HG03139 (cell line): Measurements from ENCODE around the gene RNF187.
"Not testable (repeated sequence)": the region's sequence is repeated elsewhere in the genome, so short reads cannot be mapped to it uniquely, and the experiment has no call there.

Experiments
- ATAC-seq: cut with Tn5 transposase; IDR thresholded peaks from one replicate; pipeline ENCODE4 v1.9.1; 2021; ENCODE audit not compliant: unreplicated experiment

Gene RNF187

DNA sequence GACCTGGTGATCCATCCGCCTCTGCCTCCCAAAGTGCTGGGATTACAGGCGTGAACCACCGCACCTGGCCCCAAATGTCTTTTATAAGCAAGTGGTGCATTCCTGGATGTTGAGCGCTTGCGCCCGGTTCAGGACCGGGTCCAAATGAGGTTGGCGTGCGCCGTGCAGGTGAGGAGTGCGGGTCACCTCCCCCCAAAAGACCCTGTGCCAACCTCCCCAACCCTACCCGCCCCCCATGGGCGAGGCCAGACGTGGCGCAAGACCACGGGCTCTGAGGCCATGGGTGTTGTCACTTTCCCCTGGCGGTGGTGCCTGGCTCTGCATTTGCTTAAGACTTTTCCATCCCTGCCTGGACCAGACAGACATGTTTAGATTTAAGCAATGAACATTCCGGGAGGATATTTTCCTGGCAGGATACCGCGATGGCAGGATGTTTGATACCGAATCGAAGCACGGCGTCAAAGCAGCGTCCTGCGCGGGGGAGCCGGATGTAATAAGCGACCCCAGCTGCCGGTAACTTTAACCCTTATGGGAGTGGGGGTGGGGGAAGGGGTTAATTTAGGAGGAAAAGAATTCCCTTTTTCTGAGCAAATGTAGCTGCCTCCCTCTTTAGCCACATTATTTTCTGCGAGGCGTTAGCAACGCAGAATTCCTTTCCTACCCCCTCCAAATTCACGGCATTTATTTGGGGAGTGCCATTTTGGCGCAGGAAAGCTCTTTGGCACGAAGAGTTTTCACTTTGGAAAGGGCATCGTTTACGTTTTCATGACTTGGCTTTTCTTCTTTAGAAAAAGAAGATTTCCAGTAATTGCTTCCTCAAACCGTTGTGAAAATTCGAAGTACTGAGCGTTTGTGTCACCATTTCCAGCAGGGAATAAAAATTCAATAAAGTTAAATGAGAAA is 27.8 kb upstream of the RNF187 start:
- ATAC-seq: no peak

DNA sequence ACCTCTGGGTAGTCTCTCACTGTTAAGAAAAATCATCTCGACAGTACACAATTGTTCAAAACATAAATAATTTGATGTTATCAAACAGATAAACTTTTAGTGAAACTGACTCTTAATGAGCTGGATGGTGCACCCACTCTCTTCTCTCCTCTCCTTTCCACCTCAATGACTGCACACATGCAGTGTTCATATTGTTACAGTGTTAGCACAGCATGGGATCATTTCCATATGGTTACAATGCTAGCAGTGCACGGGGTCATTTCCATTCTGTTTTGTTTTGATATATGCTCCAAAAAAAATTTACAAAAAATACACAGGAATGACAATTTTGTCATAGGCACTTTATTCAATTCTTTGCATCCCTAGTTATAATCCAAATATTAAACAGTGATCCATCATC is 26.4 kb upstream of the RNF187 start:
- ATAC-seq: no peak

DNA sequence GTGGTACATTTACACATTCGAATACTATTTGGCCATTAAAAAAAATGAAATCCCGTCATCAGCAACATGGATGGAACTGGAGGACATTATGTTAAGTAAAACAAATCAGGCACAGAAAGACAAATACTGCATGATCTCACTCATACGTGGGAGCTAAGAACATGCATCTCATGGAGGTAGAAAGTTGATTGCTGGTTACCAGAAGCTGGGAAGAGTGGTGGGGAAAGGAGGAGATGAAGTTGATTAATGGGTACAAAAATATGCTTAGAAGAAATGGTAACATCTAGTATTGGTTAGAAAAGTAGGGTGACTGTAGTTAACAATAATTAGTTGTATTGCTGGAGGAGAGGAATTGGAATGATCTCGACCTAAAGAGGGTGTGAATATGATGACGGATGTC is 24.6 kb upstream of the RNF187 start:
- no peak for ATAC-seq

DNA sequence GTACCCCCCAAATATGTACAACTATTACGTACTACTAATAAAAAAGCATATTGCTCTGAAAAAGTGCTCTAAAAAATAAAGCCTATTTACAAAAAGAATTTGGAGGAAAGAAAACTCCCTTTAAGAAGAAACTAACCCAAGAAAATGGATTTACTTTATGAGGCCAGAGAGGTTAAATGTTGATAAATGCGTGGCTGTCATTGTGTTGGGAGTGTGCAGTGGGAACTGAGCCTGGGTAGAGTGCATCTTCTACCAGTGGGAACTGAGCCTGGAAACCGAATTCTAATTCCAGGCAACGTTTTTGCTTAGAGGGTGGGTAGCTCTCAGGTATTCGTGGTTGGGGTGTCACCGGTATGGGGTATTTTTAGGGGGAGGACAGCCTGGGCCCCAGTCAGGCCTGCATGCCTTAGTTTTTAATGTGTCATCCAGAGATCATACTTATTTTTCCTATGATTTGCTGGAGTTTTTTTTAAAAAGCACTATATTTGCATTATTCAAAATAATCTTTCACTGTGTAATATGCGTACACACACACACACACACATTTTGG is 24.1 kb upstream of the RNF187 start:
- ATAC-seq: no peak

DNA sequence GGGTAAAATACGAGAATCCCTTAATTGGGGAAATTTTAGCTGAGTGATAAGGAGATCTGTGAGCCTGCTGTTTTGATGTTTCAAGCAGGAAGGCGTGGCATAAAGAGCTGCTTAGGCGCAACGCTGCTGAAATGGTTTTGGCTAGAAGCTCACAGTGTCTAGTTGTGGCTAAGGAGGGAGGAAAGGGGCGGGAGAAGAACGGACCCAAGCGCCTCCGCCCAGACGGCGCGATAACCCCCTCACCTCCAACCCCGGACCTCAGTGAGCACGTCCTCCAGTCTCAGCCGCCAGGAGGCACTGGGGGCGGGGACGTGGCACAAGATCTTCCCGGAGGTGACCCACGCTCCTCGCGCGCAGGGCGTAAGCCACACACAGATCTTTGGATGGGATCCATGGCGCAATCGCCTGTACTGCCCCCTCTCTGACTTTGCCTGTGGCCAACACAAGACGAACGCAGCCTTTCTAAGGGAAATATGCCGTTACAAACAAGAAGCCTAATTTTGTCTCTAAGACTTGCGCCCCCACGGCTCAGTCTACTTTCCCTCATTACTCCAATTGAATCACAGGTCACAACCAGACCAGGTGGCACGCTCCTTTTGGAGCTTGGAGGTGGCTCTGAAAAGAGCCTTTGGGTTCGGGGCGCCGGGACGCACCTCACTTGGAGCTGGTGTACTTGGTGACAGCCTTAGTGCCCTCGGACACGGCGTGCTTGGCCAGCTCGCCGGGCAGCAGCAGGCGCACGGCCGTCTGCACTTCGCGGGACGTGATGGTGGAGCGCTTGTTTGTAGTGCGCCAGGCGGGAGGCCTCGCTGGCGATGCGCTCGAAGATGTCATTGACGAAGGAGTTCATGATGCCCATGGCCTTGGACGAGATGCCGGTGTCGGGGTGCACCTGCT is 23.4 kb upstream of the RNF187 start:
- peak; percentile 60 for ATAC-seq

DNA sequence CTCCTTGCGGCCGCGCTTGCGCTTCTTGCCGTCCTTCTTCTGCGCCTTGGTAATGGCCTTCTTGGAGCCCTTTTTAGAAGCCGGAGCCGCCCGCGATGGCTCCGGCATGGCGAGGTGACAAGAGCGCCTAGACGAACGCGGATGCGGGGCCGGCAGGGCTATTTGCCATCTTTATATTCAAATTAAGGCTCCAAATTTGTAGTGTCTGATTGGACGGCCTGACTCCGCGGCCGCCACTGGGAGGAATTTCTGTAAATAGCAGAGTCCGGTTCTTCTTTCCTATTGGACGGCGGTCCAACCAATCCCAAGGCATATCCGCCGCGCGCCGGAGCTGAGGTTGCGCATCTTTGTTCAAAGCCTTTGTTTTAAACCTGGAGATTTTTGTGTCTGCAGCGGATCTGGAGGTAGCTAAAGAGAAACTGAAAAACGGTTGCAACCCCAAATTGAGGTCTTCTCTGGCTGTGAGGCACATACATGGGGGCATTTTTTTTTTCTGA is 22.6 kb upstream of the RNF187 start:
- peak; percentile 64 for ATAC-seq

DNA sequence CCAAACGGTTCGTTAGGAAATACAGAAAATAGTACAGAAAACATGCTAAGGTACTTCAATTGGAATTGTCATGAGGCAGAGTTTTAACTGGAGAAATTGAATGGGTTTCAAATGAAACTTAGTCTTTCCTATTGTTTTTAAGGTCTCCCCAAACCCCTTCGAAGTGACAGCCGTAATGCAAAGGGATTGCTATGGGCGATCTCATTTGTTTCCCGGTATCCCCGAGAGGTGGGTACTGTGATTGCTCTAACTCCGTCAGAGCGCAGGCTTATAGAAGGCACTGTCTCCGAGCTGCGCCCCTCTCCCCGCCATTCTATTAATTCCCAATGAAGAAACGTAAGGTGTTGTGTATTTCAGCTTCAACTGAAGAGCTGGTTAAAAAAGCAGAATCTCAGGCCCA is 22.0 kb upstream of the RNF187 start:
- ATAC-seq: no peak

DNA sequence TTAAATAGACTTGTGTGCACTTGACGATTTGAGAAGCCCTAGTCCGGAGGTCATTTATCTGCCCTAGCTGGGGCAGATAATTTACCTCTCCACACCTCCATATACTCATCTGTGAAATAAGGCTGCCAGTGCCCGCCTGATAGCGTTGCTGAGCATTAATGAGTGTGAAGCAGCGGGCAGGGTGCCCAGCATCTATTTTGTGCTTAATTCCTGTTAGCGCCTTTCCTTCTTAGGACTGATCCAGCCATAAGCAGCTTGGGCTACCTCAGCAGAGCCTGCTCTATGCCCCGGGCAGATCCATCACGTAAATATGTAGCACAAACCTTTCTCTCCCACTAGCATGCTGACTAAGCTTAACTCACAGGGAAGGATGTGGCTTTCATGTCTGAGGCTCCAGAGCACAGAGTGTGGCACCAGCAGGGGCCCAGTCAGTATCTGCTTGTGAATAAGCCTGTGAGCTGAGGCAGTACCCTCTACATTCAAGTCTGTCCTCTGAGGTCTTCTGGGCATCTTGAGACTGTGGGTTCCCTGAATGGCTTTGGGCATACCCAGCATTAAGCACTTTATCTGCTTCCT is 21.5 kb upstream of the RNF187 start:
- no peak for ATAC-seq

DNA sequence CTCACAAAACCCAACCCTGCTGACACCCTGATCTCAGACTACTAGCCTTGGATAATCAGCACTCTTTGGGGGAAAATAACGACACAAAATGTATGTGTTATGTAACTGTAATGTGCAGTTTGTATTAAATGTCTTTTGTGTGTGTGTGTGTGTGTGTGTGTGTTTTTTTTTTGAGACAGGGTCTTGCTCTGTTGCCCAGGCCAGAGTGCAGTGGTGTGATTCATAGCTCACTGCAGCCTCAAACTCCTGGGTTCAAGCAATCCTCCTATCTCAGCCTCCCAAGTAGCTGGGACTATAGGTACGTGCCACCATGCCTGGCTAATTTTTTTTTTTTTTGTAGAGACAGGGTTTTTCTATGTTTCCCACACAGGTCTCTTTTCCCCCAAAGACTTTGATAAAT is 19.0 kb upstream of the RNF187 start:
- ATAC-seq: not testable (repeated sequence)

DNA sequence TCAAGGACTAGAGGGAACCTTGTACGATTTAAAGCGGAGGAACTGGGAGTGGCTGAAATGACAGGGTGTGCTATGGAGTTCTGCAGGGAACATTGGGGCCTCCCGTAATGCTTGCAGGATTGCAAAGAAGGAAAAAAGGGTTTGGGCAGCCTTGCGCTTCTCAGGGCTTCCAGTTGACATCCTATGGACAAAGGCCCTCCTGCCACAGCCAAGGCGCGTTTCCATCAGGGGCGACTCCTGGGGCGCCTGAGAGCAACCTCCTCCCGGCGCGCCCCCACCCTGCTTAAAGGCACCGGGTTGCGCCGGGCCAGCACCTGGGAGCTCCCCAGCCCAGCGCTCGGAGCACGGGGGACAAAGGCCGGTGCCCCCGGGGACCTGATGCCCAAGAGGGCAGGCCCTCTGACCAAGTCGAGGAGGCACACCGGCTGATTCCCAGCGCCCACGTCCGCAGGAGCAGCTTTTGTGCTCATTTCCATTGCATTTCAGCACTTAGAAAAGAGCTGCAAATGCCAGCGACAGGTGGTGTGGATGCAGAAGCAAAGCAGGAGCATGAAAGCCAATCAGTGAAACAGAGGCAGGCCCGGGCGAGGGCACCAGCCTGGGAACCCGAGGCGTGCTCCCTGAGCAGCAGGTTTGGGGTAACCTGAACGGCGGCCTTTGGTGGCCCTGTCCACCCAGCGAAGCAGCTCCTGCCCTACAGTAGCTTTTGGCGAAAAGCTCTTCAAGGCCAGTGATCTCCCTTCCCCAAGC is 17.6 kb upstream of the RNF187 start:
- no peak for ATAC-seq

DNA sequence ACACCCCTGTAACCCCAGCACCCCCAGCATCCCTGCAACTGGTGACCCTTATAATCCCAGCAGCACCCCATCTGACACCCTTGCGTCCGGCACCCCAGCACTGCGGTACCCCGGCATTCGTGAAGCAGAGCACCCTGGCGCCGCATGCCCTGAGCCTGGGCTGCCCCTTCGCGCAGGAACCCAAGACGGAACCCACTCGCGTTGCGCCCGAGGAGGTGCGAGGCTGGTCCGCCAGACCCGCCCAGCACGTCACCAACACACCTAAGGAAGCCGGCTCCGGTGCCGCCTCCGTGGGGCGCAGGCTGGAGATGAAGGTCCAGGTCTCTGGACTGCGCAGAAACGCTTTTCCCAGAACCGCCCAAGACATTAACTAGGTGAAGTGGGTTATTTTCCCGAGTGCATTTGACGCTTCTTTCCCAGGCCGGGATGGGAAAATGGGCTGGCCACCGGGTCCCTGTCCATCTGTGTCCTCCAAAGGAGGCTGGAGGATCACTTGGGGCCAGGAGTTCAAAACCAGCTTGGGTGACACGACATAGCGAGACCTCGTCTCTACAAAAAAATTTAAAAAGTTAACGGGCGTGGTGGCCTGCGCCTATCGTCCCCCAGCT is 15.9 kb upstream of the RNF187 start:
- ATAC-seq: no peak

DNA sequence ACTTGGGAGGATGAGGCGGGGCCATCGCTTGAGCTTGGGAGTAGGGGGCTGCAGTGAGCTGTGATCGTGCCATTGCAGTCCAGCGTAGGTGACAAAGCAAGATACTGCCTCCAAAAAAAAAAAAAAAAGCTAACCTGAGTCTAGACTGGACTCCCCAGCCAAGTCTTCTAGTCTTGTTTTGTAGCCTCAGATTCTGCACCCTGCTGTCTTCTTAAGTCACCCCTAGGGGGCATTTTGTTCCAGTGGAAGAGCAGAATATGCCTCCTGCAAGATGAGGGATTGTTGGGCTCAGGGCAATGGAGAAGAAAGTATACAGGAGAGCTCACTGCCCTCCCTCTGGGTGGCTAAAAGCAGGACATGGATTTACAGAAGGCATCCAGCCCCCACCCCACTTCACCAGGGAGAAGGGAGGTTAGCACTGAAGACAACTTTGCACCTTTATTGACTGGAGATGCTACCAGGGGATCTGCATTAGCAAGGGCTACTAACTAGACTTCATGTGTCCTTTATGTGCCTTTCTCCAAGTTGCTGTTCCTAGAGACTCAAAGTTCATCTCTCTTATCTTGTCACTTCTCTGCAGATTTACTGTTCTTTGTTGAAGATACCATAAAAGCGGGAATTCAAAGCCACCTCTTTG is 15.3 kb upstream of the RNF187 start:
- ATAC-seq: no peak

DNA sequence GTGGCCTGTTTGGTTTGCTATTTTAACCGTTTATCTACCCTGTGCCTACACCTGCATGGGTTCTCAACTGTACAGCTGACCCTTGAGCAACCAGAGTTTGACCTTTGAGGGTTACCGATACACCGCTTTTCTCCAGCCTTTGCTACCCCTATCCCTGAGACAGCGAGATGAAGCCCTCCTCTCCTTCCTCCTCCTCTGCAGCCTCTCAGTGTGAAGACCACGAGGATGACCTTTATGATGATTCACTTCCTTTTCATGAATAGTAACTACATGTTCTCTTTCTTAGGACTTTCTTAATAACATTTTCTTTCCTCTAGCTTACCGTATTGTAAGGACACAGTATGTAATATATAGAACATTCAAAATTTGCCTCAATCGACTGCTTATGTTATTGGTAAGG is 14.5 kb upstream of the RNF187 start:
- ATAC-seq: no peak

DNA sequence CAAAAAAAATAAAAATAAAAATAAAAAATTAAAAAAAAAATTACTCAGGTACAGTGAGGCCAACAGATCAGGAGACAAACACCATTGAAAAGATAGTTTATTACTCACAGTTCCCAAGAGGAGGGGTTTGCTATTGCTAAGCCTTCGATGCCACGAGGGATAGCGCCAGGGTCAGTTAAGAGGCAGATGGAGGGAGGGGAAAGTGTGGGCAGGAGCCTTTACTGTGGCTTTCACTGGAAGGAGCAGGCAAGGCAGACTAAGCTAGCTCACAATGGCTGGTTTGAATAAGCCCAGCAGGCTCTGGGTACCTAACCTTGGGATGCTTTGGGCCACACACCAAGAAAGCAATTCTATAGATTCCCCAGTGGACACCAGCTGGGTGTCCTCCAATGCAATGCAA is 12.7 kb upstream of the RNF187 start:
- no peak for ATAC-seq

DNA sequence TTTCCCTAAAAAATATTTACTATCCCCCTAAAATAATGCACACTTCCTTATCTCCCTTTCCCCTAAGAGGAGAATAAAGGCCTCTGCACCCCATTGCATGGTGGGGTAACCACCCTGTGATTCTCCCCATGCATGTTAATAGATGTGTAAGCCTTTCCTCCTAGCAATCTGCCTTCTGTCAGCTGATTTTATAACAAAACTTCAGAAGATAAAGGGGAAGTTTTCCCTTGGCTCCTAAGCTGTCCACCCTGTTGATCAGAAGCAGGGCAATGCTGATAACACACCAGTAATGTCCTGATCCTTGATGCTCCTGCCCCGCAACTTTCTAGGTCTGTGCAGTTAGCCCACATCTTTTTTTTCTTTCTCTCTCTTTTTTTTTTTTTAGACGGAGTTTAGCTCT is 11.4 kb upstream of the RNF187 start:
- ATAC-seq: no peak

DNA sequence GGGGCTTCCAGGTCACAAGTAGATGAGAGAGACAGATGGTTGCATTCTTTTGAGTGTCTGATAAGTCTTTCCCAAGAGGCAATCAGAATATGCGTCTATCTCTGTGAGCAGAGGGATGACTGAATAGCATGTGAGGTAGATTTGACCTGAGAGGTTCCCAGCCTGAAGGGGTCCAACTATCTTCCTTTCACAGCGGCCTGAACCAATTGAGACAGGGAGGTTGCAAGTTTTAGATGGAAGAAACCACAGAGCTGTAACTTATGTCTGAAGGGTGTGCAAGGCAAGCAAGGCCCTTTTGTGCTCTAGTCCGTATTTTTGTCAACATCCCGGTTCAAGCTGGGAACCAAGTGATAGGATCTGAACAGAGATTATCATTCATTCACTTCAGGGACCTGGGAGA is 9.9 kb upstream of the RNF187 start:
- ATAC-seq: no peak

DNA sequence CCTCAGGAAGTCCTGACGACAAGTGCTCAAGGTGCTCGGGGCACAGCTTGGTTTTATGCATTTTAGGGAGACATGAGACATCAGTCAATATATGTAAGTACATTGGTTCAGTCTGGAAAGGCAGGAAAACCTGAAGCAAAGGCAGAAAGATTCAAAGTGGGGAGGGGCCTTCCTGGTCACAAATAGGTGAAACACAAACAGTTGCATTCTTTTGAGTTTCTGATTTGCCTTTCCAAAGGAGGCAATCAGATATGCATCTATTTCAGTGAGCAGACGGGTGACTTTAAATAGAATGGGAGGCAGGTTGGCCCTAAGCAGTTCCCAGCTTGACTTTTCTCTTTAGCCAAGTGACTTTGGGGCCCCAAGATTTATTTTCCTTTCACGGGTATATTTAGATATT is 8.9 kb upstream of the RNF187 start:
- ATAC-seq: no peak

DNA sequence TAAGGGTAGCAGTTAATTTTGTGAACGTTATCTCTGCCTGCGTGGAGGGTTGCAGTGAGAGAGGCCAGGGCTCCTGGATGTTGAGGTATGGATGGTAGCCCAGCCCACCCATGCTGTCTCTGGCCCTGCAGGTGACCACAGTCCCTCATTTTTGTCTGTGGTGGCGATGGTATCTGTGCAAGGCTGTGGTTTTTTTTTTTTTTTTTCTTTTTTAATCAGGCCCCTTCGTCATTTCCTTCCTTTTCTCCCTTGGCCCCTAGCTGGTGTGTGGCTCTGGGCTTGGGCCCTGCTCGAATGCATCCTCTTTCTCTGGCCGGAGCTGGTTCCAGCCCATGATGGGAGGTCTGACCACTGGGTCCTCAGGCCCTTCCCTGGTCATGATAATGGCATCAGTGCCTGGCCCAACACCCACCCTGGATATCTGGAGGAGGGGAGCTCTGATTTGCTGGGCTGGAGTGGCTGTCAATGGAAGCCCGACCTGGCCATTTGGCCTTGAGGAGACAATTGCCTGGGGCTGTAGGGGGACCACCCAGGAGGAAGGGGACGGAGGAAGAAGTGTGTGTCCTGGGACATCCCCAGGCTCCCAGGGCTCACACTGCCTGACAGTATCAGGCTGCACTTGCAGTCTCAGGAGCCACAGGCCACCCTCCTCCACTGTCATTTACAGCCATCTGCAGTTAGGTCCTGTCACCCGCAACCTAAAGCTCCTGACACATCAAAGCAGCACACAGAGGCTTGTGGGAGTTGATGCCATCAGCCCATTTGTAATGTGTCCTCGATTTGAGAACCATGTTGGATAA is 8.1 kb upstream of the RNF187 start:
- ATAC-seq: no peak

DNA sequence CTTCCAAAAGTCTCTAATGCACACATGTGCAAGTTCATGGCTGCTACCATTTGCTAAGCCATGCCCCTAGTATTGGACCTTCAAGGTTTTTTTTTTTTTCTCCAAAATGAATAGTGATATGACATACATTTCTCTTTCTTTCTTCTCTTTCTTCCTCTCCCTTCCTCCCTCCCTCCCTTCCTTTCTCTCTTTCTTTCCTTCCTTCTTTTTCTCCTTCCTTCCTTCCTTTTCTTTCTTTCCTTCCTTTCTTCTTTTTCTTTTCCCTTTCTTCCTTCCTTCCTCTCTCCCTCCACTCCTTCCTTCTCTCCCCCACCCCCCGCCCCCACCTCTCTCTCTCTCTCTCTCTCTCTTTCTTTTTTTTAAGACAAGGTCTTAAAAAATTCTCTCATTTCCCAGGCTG is 3.4 kb upstream of the RNF187 start:
- ATAC-seq: no peak
